Measurements from ENCODE around the gene KLHL14. TPM values are rescaled to one million over a fixed set of nuclear protein-coding genes. Genes with fewer than 3 reads are reported as not detected.

The KLHL14 gene
- total RNA-seq, 1 experiment from 2014 or later, result 6.7 TPM

DNA sequence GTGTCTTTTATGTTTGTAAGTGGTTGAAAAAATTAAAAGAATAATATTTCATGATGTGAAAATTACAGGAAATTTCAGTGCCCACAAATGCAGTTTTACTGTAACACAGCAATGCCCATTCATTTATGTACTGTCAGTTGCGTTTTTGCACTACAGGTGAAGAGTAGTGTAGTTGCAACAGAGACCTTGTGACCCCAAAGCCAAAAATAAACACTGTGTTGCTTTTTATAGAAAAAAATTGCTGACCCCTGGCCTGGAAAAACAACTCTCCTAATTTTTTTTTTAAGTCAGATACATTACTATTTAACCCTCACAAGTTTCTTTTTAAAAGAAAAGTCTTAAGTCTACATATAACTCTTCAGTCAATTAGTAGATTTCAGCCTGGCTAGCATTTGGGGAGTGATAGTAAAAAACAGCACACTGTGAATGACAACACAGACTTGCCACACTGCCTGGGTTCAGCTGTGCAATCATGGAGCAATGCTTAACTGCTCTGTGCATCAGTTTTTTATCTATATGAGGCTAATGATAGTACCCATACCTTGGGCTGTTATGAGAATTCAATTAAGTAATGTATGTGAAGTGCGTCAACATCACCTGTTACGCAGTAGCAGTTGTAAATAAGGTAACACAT lies 8.1 kb downstream of the KLHL14 start:
- Histone ChIP-seq H3K4me3 (ENCODE audit: low read depth in 2 of 2, low read length in 2 of 2) (no peak overlapping the region), H3K36me3 (ENCODE audit: control insufficient read depth, insufficient read depth, low read length) (no peaks in the 10 kb centered on the region), H3K9me3 (ENCODE audit: control insufficient read depth, insufficient read depth, low read depth, low read length) (no peaks in the 10 kb centered on the region), H3K4me1 (ENCODE audit: control insufficient read depth, insufficient read depth, low read length) (no peaks in the 10 kb centered on the region; the same call in 1 of the 2 replicates), H3K27me3 (ENCODE audit: control insufficient read depth, insufficient read depth, low read length) (no peaks in the 10 kb centered on the region), H3K27ac (ENCODE audit: low read length) (no peak overlapping the region)
- TF ChIP-seq POLR2AphosphoS5 (IDR thresholded peaks at IDR 0.05; ENCODE audit: low read depth, low read length), result no peak
- TF ChIP-seq, protein P1, sequence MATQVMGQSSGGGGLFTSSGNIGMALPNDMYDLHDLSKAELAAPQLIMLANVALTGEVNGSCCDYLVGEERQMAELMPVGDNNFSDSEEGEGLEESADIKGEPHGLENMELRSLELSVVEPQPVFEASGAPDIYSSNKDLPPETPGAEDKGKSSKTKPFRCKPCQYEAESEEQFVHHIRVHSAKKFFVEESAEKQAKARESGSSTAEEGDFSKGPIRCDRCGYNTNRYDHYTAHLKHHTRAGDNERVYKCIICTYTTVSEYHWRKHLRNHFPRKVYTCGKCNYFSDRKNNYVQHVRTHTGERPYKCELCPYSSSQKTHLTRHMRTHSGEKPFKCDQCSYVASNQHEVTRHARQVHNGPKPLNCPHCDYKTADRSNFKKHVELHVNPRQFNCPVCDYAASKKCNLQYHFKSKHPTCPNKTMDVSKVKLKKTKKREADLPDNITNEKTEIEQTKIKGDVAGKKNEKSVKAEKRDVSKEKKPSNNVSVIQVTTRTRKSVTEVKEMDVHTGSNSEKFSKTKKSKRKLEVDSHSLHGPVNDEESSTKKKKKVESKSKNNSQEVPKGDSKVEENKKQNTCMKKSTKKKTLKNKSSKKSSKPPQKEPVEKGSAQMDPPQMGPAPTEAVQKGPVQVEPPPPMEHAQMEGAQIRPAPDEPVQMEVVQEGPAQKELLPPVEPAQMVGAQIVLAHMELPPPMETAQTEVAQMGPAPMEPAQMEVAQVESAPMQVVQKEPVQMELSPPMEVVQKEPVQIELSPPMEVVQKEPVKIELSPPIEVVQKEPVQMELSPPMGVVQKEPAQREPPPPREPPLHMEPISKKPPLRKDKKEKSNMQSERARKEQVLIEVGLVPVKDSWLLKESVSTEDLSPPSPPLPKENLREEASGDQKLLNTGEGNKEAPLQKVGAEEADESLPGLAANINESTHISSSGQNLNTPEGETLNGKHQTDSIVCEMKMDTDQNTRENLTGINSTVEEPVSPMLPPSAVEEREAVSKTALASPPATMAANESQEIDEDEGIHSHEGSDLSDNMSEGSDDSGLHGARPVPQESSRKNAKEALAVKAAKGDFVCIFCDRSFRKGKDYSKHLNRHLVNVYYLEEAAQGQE (IDR thresholded peaks at IDR 0.05; ENCODE audit: insufficient read depth in 1 of 2, low read depth in 2 of 2, low read length in 1 of 2), result no peak
- no peak for TF ChIP-seq TCF7L2 (IDR thresholded peaks at IDR 0.05; ENCODE audit: low read depth, low read length)
- TF ChIP-seq, protein P2, sequence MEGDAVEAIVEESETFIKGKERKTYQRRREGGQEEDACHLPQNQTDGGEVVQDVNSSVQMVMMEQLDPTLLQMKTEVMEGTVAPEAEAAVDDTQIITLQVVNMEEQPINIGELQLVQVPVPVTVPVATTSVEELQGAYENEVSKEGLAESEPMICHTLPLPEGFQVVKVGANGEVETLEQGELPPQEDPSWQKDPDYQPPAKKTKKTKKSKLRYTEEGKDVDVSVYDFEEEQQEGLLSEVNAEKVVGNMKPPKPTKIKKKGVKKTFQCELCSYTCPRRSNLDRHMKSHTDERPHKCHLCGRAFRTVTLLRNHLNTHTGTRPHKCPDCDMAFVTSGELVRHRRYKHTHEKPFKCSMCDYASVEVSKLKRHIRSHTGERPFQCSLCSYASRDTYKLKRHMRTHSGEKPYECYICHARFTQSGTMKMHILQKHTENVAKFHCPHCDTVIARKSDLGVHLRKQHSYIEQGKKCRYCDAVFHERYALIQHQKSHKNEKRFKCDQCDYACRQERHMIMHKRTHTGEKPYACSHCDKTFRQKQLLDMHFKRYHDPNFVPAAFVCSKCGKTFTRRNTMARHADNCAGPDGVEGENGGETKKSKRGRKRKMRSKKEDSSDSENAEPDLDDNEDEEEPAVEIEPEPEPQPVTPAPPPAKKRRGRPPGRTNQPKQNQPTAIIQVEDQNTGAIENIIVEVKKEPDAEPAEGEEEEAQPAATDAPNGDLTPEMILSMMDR (IDR thresholded peaks at IDR 0.05), result no peak
- no peak for TF ChIP-seq SIN3A (IDR thresholded peaks at IDR 0.05; ENCODE audit: borderline replicate concordance, insufficient read depth, low read depth, low read length)
- DNase-seq (ENCODE audit: low read depth, low spot score), result no peak
- ChIA-PET POLR2A (no interaction called here), CTCF (no interaction called here)
- in situ Hi-C loops (cut with HindIII; ENCODE audit: low pct_unique_long_range_greater_than_20kb, low sequenced_read_pairs), result no loop called here
- ATAC-seq, result no peak
- intact Hi-C loops (cut with micrococcal nuclease; ENCODE audit: unreplicated experiment), result no loop called here
- BruUV-seq (replicated peaks), result no TSS peak

DNA sequence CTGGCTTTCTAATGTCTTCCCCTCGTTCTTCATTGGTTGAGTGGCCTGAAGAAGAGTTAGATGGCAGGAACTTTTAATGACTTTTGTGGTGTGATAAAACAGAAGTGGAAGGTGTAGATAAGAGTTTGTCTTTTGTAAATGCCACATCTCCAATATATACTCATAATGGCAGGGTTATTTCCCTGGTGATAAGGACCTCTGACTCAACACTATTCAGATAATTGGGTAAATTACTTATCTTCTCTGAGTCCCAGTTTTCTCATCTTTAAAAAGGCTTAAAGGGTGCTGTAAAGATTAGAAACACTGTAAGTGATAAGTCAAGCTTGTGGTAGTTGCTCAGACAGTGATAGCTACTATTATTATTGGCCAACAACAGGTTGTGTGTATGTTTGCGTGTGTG lies 9.5 kb downstream of the KLHL14 start:
- H3K27ac ChIP-seq (ENCODE audit: low read length), result no peak overlapping the region
- H3K36me3 ChIP-seq (ENCODE audit: control insufficient read depth, insufficient read depth, low read length), result no peaks in the 10 kb centered on the region
- in situ Hi-C loops (cut with HindIII; ENCODE audit: low pct_unique_long_range_greater_than_20kb, low sequenced_read_pairs) (no loop called here), intact Hi-C loops (cut with micrococcal nuclease; ENCODE audit: unreplicated experiment) (no loop called here)
- BruUV-seq (replicated peaks), result no TSS peak
- CTCF ChIA-PET, result no interaction called here
- no peaks in the 10 kb centered on the region for H3K27me3 ChIP-seq (ENCODE audit: control insufficient read depth, insufficient read depth, low read length)
- POLR2A ChIA-PET, result no interaction called here
- no peaks in the 10 kb centered on the region; the same call in 1 of the 2 replicates for H3K4me1 ChIP-seq (ENCODE audit: control insufficient read depth, insufficient read depth, low read length)
- H3K4me3 ChIP-seq (ENCODE audit: low read depth in 2 of 2, low read length in 2 of 2), result no peak overlapping the region
- no peaks in the 10 kb centered on the region for H3K9me3 ChIP-seq (ENCODE audit: control insufficient read depth, insufficient read depth, low read depth, low read length)
- ATAC-seq (no peak), DNase-seq (ENCODE audit: low read depth, low spot score) (no peak)
- TF ChIP-seq TCF7L2 (IDR thresholded peaks at IDR 0.05; ENCODE audit: low read depth, low read length) (no peak), SIN3A (IDR thresholded peaks at IDR 0.05; ENCODE audit: borderline replicate concordance, insufficient read depth, low read depth, low read length) (no peak), POLR2AphosphoS5 (IDR thresholded peaks at IDR 0.05; ENCODE audit: low read depth, low read length) (no peak)
- TF ChIP-seq, protein P2 (IDR thresholded peaks at IDR 0.05), result no peak
- TF ChIP-seq, protein P1 (IDR thresholded peaks at IDR 0.05; ENCODE audit: insufficient read depth in 1 of 2, low read depth in 2 of 2, low read length in 1 of 2), result no peak
